HG03196 (cell line): ENCODE data around the gene CDC25C.

Experiments used
- ATAC-seq: cut with Tn5 transposase; IDR thresholded peaks from one replicate; pipeline ENCODE4 v1.9.1; 2021; ENCODE audit not compliant: unreplicated experiment

CDC25C gene

GRCh38 chr5:138331449-138332368 lies at the start of gene CDC25C:
Gene CDC25C (minus strand): TSS chr5:138331804. CDS start chr5:138331180, 624 bp downstream.
- ATAC-seq = peak; percentile 99

DNA sequence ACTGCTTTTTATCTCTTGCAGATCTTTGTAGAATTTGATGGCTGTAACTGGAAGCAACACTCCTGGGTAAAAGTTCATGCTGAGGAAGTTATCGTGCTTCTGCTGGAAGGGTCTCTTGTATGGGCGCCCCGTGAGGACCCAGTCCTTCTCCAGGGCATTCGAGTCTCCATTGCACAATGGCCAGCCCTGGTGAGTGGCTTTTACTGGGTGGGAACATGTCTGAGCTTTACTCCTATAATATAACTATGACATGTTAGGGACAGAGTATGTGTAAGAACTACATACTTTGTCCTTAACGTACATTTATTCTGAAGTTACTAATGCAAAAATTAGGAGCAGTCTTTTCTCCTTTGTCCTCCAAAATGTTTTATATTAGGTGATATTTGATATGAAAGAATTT lies 41.0 kb upstream of the CDC25C start:
- ATAC-seq = no peak

GRCh38 chr5:138372225-138372624 lies 40.6 kb upstream of the CDC25C start:
- no peak for ATAC-seq

DNA sequence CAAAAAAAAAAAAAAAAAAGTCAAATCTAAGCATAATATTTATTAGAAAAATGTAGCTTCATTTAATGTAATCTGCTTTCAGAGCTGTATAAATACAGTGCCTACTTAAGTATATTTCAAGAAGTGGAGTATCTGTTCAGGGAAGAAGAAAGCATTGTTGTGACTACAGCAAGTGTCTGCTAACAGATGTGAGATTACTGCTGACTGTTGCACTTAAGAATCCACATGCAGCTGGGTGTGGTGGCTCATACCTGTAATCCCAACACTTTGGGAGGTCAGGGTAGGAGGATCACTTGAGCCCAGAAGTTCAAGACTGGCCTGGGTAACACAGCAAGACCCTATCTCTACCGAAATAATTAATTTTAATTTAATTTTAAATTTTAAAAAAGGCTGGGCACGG lies 39.9 kb upstream of the CDC25C start:
- no peak for ATAC-seq

GRCh38 chr5:138370537-138370936 lies 38.9 kb upstream of the CDC25C start:
- no peak for ATAC-seq

GRCh38 chr5:138369706-138370105 lies 38.1 kb upstream of the CDC25C start:
- no peak for ATAC-seq

- no peak for ATAC-seq
These were observed 37.7 kb upstream of the CDC25C start for GRCh38 chr5:138369261-138369660.

DNA sequence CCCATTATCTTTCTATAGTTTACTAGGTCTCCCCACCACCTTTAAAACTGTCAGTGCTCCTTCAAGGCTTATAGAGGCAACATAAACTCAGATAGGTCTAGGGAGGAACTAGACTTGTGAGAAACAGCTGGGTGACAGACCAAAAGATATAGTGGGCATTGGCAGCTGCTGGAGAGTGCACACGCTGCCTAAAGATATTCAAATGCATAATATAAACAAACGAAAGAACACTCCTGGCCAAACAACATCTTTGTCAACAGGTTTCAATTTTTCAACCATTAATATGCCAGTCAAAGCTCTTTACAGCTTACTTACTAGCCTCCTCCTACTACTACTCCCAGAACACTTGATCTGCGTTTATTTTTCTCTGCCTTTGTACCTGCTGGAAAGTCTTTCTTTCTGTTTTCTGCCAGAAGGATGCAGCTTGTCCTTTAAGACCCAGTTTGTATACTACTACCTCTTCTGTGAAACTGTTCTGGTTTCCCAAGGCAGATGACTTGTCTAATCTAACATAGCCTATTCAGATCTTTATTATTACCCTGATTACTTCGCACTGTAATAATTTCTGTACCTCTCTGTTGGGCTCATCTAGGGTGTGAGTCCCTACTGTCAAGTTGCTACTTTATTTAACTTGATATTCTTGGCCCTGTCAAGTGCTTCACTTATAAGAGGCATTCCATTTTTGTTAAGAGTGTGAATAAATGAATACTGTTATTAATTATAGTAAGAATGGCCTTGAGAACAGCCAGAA lies 35.2 kb upstream of the CDC25C start:
- no peak for ATAC-seq

GRCh38 chr5:138364576-138364975 lies 33.0 kb upstream of the CDC25C start:
- ATAC-seq = no peak

DNA sequence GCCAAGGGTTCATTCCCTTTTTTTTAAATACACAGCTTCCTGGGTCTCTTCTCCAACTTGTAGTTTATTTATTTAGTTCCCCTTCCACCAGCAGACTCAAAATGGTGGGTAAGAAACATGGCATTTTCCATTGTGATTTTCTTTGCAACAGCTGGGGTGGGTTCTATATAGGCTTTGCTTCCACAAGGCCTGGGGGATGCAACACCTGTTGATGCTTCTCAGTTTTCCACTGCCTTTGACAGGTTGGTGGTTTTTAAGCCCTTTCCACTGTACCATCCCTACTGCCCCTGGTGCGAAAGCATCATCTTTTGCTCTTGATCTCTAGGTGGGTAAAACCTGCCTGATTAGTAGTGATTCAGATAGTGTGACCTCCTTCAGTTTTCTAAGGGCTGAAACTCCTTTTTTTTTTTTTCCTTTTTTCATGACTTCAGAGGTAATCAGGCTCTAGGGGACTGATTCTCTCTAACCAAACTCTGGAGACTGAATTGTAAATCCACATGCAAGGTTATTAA lies 29.4 kb upstream of the CDC25C start:
- no peak for ATAC-seq

GRCh38 chr5:138359621-138360020 lies 28.0 kb upstream of the CDC25C start:
- ATAC-seq = no peak

DNA sequence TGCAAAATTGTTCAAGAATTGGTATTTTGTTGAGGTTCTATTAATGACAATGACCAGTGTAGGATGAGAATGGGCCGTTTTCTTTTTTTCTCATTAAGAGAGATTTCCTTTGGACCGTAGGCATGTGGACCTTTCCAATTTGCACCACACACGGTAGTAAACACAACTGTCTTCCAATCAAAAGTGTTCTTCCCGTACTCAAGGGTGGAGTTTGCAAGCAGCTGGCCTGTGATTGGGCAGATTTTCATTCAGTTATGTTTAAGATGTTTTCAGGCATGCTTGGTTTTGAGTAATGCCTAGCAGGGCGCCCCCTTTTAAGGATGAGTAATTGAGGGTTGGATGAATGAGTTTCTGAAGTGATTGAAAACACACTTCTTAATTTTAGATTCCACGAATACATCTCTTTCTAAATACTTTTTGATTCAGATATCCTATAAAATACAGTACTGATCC lies 23.3 kb upstream of the CDC25C start:
- no peak for ATAC-seq

DNA sequence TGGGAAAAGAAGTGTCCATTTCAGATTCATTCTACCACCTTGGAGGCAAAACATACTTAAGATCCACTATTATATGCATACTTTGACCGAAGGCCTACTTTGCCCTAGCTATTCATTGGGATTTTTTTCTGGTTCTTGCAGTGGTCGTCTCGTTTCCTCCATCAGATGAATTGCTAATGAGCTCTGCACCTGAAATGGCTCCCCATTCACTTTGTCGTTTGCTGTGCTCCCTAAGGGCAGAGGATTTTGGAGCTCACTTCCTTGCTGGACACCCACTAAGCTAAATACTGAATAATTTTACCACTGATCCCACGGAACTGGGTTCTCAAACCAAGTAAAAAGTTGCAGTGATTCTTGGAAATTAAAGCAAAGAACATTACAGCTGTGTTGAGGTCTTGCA lies 22.8 kb upstream of the CDC25C start:
- no peak for ATAC-seq

DNA sequence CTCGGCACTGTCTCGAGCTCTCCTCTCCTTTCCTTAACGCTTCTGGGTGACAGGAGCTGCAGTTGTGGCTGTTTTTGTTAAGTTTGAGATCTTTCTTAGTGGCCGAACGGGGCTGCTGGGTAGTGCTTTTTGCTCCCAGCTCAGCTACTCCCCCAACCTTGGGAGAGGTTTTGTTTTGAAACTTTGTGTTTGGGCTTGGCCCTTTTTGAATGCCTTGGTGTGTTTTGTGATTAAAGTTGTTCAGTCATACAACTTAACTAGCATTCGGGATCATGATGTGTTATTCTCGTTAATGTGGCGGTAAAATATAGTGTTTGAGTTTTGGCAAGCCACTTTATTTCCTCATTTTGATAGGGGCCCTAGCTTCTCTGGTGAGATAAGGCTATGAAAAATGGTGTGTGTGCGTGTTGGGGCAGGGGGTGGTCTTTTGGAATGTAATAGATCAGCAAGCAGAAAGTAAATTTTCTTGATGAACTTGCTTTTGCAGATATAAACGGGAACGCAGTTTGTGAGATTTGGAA lies 22.0 kb upstream of the CDC25C start:
- no peak for ATAC-seq

GRCh38 chr5:138352722-138353559 lies 21.3 kb upstream of the CDC25C start:
- peak; percentile 45 for ATAC-seq

DNA sequence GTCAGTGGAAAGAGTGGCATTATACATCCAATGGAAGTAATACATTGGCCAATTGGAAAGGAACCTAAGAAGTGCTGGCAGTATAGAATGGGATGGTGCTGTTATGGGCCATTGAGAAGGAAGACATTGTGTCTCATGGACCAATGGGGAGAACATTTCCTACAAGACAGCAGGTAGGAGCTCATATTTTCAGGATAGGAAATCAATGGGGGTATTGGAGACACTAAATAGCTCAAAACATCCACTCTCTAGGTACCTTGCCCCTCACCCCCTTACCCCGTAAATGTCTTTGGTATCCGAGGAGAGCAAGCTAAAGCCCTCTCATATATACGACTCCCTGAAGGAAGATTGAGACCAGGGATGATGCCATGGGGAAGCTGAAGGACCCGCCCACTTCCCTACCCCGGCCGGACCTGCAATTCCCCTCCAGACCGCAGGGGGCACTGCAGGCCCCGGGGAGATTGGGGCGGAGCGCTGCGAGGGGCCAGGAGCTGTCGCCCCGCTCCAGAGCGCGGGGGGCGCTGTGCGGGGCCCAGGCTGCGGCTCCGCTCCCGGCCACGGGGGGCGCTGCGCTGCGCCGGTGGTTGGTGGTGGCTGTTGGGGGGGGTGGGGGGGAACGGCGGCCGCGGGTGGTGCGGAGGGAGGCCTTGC lies 20.6 kb upstream of the CDC25C start, which contains the start of gene KDM3B:
KDM3B (plus strand) TSS at position 615 of the 651 bp plus-strand sequence. CDS start 111 bp downstream, outside the sequence.
- ATAC-seq = peak; percentile 65

DNA sequence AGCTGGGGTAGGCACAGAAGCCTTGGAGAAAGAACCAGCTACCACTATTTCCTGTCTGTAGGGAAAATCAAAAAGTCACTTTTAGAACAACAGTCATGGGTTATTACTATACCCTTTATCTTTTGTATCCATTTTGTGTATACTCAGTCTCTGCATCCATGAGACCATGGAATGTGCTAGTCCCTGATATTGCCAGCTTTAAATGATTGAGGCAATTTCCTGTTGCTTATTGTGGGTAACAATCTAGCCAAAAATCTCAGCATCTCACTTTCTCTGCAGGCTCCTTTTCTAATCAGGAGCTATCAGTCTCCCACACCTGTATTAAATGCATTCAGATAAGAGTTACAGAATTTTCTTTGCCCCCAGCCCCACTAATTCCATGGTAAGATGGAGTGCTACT lies 19.9 kb upstream of the CDC25C start:
- no peak for ATAC-seq

DNA sequence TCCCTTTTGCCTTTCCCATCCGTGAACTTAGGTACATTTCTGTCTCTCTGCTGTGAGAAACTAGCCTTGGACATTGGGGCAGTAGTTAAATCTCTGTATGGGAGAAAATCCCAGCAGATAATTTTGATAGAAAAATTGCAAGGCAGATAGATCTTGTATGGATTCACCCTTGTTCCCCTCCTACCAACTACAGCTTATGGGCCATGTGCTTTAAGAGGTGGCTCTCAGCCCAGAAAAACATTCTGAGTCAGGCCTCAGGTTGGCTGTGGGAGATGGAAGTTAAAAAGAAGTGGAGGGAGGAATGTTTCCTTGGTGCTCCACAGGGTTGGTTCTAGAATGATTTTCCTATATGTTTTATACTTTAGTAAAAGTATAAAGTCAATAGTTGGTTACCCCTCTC lies 19.5 kb upstream of the CDC25C start:
- no peak for ATAC-seq

GRCh38 chr5:138350563-138350890 lies 18.9 kb upstream of the CDC25C start:
- ATAC-seq = no peak
